Thoracic aorta (tissue), 2 donors: ENCODE measurements around the gene SIGLEC14. TPM values are rescaled to one million over a fixed set of nuclear protein-coding genes. Genes with fewer than 3 reads are reported as not detected.

Experiments used
- ATAC-seq: fragments of 150-250 bp; one replicate; pipeline ENCODE4 v1.8.0; 2017; ENCODE audit warnings: low read depth; ENCODE audit not compliant: insufficient number of reproducible peaks, low FRiP score
- DNase-seq: peaks from one replicate; pipeline ENCODE4 v3.0.0-alpha.2; 2020; ENCODE audit warnings: low spot score
- H3K27ac ChIP-seq, 2 donors: fragments of 200-600 bp; sonication (generic); 1 replicate in 1 of 2; 2 replicates in 1 of 2; pipeline ENCODE4 v1.5.1; 2016; ENCODE audit warnings: mild to moderate bottlenecking in 2 of 2, moderate library complexity in 2 of 2
- H3K27me3 ChIP-seq: fragments of 200-600 bp; sonication (generic); replicated peaks from 2 replicates; pipeline ENCODE4 v1.6.0; 2016; ENCODE audit warnings: mild to moderate bottlenecking; ENCODE audit not compliant: insufficient read depth
- H3K36me3 ChIP-seq: fragments of 200-600 bp; sonication (generic); one replicate; pipeline ENCODE4 v1.5.1; 2016
- H3K4me1 ChIP-seq, 2 donors: fragments of 200-600 bp; sonication (generic); 1 replicate in 1 of 2; 2 replicates in 1 of 2; pipeline versions ENCODE4 v1.5.1 to v1.6.0; 2016; ENCODE audit warnings: low read depth in 2 of 2, mild to moderate bottlenecking in 1 of 2; ENCODE audit not compliant: control insufficient read depth in 1 of 2
- H3K4me3 ChIP-seq: fragments of 200-600 bp; sonication (generic); 2 replicates; pipeline ENCODE4 v1.5.1; 2016; ENCODE audit warnings: mild to moderate bottlenecking
- H3K9me3 ChIP-seq: fragments of 200-600 bp; sonication (generic); 2 replicates; pipeline ENCODE4 v1.5.1; 2016
- CTCF ChIP-seq: fragments of 200-600 bp; sonication (generic); IDR thresholded peaks from one replicate; pipeline ENCODE4 v1.5.1; 2019; ENCODE audit warnings: antibody characterized with exemption
- total RNA-seq, 2 donors: library from RNA; depleted of rRNA; stranded (reverse); fragments of >200 nt; gene quantifications; one replicate each; pipeline versions ENCODE4 v1.1.0 to v1.2.3, GENCODE V29; 2016

The SIGLEC14 gene
- total RNA-seq, 2 donors from 2014 or later, result 4.6 to 12.6 TPM

GRCh38 chr19:51600940-51601580 lies 45.6 kb downstream of the SIGLEC14 start:
- TF ChIP-seq CTCF, result no peak
- no peak overlapping the region for H3K27ac ChIP-seq
- no peaks in the 10 kb centered on the region for H3K4me1 ChIP-seq
- ATAC-seq (no peak), DNase-seq (no peak)
- H3K36me3 ChIP-seq, result no peaks in the 10 kb centered on the region
- H3K4me3 ChIP-seq, result no peak overlapping the region
- H3K9me3 ChIP-seq, result no peaks in the 10 kb centered on the region
- peaks cover 8% of the 10 kb centered on the region for H3K27me3 ChIP-seq

GRCh38 chr19:51599084-51599483 lies 47.5 kb downstream of the SIGLEC14 start:
- no peak overlapping the region for H3K27ac ChIP-seq
- no peak for TF ChIP-seq CTCF
- H3K9me3 ChIP-seq, result no peaks in the 10 kb centered on the region
- peaks cover 8% of the 10 kb centered on the region for H3K27me3 ChIP-seq
- H3K36me3 ChIP-seq, result no peaks in the 10 kb centered on the region
- no peak overlapping the region for H3K4me3 ChIP-seq
- DNase-seq, result no peak
- no peak for ATAC-seq
- peaks cover 0 to 6% of the 10 kb centered on the region in 2 donors for H3K4me1 ChIP-seq

- H3K36me3 ChIP-seq, result no peaks in the 10 kb centered on the region
- peaks cover 8% of the 10 kb centered on the region for H3K27me3 ChIP-seq
- H3K27ac ChIP-seq, result no peak overlapping the region
- no peaks in the 10 kb centered on the region for H3K9me3 ChIP-seq
- H3K4me1 ChIP-seq, result peaks cover 4 to 12% of the 10 kb centered on the region in 2 donors
- ATAC-seq, result no peak
- no peak for TF ChIP-seq CTCF
- DNase-seq, result no peak
- H3K4me3 ChIP-seq, result no peak overlapping the region
Measured at GRCh38 chr19:51598159-51598915, 48.3 kb downstream of the SIGLEC14 start.

- Histone ChIP-seq H3K4me1 (peaks cover 7 to 16% of the 10 kb centered on the region in 2 donors), H3K27ac (no peak overlapping the region), H3K9me3 (no peaks in the 10 kb centered on the region), H3K36me3 (no peaks in the 10 kb centered on the region), H3K4me3 (no peak overlapping the region), H3K27me3 (peaks cover 3% of the 10 kb centered on the region)
- ATAC-seq (no peak), DNase-seq (no peak)
- no peak for TF ChIP-seq CTCF
Measured at GRCh38 chr19:51595190-51596175, 51.1 kb downstream of the SIGLEC14 start.

GRCh38 chr19:51594774-51595109 lies 51.9 kb downstream of the SIGLEC14 start:
- ATAC-seq (no peak), DNase-seq (no peak)
- Histone ChIP-seq H3K36me3 (no peaks in the 10 kb centered on the region), H3K27ac (no peak overlapping the region), H3K27me3 (no peaks in the 10 kb centered on the region), H3K4me1 (peaks cover 7 to 16% of the 10 kb centered on the region in 2 donors), H3K4me3 (peak overlapping the region; percentile 83), H3K9me3 (no peaks in the 10 kb centered on the region)
- TF ChIP-seq CTCF, result no peak
